Liver (tissue), 9 donors: ENCODE measurements around the gene DSCAML1. TPM values are rescaled to one million over a fixed set of nuclear protein-coding genes. Genes with fewer than 3 reads are reported as not detected.
"Not testable (repeated sequence)": the region's sequence is repeated elsewhere in the genome, so short reads cannot be mapped to it uniquely, and the experiment has no call there.

Source experiments
- DNase-seq: peaks from one replicate; pipeline ENCODE4 v3.0.0-alpha.2; 2017; ENCODE audit warnings: low spot score
- H3K27ac ChIP-seq, 2 donors: one replicate each; pipeline ENCODE4 v1.7.0; 2013; ENCODE audit warnings: inconsistent platforms in 2 of 2, low read length in 2 of 2, control low read depth in 1 of 2, low read depth in 1 of 2, mild to moderate bottlenecking in 1 of 2
- H3K27me3 ChIP-seq, 4 donors: one replicate each; pipeline versions ENCODE4 v1.6.1 to v1.7.0; 2013; ENCODE audit warnings: low read length in 3 of 4, inconsistent platforms in 1 of 4, mild to moderate bottlenecking in 1 of 4, moderate library complexity in 1 of 4; ENCODE audit not compliant: control insufficient read depth in 4 of 4, insufficient read depth in 4 of 4
- H3K36me3 ChIP-seq, 4 donors: one replicate each; pipeline versions ENCODE4 v1.6.1 to v1.7.0; 2013; ENCODE audit warnings: low read length in 3 of 4, mild to moderate bottlenecking in 3 of 4, low read depth in 1 of 4, moderate library complexity in 1 of 4; ENCODE audit not compliant: control insufficient read depth in 4 of 4, insufficient read depth in 3 of 4
- H3K4me1 ChIP-seq, 4 donors: one replicate each; pipeline versions ENCODE4 v1.6.1 to v1.7.0; 2013; ENCODE audit warnings: low read length in 3 of 4, mild to moderate bottlenecking in 3 of 4, moderate library complexity in 1 of 4; ENCODE audit not compliant: control insufficient read depth in 4 of 4, insufficient read depth in 4 of 4
- H3K4me3 ChIP-seq, 3 donors: one replicate each; pipeline versions ENCODE4 v1.6.1 to v1.7.0; 2013; ENCODE audit warnings: low read length in 3 of 3, control low read depth in 1 of 3, low read depth in 1 of 3, mild to moderate bottlenecking in 1 of 3
- H3K9ac ChIP-seq, 2 donors: one replicate each; pipeline ENCODE4 v1.7.0; 2013; ENCODE audit warnings: low read length in 2 of 2, mild to moderate bottlenecking in 2 of 2, moderate library complexity in 2 of 2, control low read depth in 1 of 2, low read depth in 1 of 2
- H3K9me3 ChIP-seq, 4 donors: one replicate each; pipeline versions ENCODE4 v1.6.1 to v1.7.0; 2013; ENCODE audit warnings: low read length in 3 of 4; ENCODE audit not compliant: control insufficient read depth in 4 of 4
- EGR1 ChIP-seq, 2 donors: IDR thresholded peaks; 2 replicates each; pipeline ENCODE4 v1.6.1; 2016 to 2018; ENCODE audit warnings: antibody characterized with exemption in 2 of 2, low read depth in 2 of 2
- HNF4G ChIP-seq: IDR thresholded peaks from 2 replicates; pipeline ENCODE4 v1.6.1; 2016; ENCODE audit warnings: antibody characterized with exemption
- NR2F2 ChIP-seq: IDR thresholded peaks from 2 replicates; pipeline ENCODE4 v1.6.1; 2016; ENCODE audit warnings: antibody characterized with exemption
- RAD21 ChIP-seq, 2 donors: IDR thresholded peaks; 2 replicates each; pipeline ENCODE4 v1.6.1; 2016; ENCODE audit warnings: antibody characterized with exemption in 2 of 2, mild to moderate bottlenecking in 2 of 2
- REST ChIP-seq: IDR thresholded peaks from 2 replicates; pipeline ENCODE4 v1.6.1; 2016; ENCODE audit warnings: antibody characterized with exemption, mild to moderate bottlenecking
- RXRA ChIP-seq, 2 donors: IDR thresholded peaks; 2 replicates each; pipeline ENCODE4 v1.6.1; 2017 to 2018; ENCODE audit warnings: antibody characterized with exemption in 2 of 2, mild to moderate bottlenecking in 1 of 2
- TAF1 ChIP-seq: conservative IDR thresholded peaks from 2 replicates; pipeline ENCODE4 v1.6.1; 2016; ENCODE audit warnings: antibody characterized with exemption, mild to moderate bottlenecking
- WGBS: extraction: QIAGEN DNeasy Blood & Tissue Kit; methylation state at CpG from one replicate; pipeline ENCODE4 v1.1.7; 2013; 5-methylcytosine and 5-hydroxymethylcytosine counted together
- polyA plus RNA-seq, 2 donors: library from polyadenylated mRNA; stranded (reverse) in 1 of 2; unstranded in 1 of 2; fragments of 200-250 nt in 1 of 2; fragments of >200 nt in 1 of 2; fragmentation: Nextera tagmentation in 1 of 2; extraction: Ambion mirVana in 1 of 2; gene quantifications; one replicate each; pipeline versions ENCODE4 v1.2.1 to v1.2.3, GENCODE V29; 2013 to 2015
- total RNA-seq, 2 donors: library from RNA; depleted of rRNA; stranded (reverse); fragments of >200 nt; gene quantifications; one replicate each; pipeline ENCODE4 v1.2.3, GENCODE V29; 2014
- TF ChIP-seq, protein P1 (sequence below): fragments of 150-350 bp; IDR thresholded peaks from 2 replicates; pipeline ENCODE4 v1.5.1; 2017; ENCODE audit warnings: improper control_type of control experiment, low read depth, low read length; ENCODE audit not compliant: missing input control
- TF ChIP-seq, protein P2 (sequence below): IDR thresholded peaks from 2 replicates; pipeline ENCODE4 v1.6.1; 2016; ENCODE audit warnings: antibody characterized with exemption
- TF ChIP-seq, protein P3 (sequence below): IDR thresholded peaks from 2 replicates; pipeline ENCODE4 v1.6.1; 2016; ENCODE audit warnings: antibody characterized with exemption
- donor health status: healthy.
- donor health status: healthy.
- donor health status: healthy.
- donor health status: healthy.
- donor health status: healthy.

Gene DSCAML1
- total and polyA plus RNA-seq, 4 donors: 0.07 to 0.42 (median 0.20) TPM

DNA sequence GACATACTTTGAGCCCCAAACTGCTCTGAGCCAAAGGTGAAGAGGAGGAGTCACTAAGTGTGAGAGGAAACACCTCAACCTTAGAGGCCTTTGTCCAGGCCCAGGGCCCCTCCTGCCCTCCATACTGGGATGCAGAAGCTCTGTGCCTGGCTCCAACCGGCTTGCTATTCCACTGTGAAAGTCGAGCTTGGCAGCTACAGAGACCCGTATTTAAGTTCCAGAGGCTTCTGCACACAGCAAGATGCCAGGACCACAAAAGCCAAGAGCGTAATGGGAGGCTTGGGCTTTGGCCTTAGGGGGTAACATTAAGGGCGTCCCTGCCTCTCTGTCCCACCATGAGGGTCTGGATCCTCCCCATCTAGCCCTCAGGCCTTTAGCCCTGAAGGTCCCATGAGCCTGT, 31.9 kb downstream of the DSCAML1 start:
- no peak overlapping the region for H3K27ac ChIP-seq
- TF ChIP-seq RAD21 (IDR thresholded peaks at IDR 0.05) (no peak), EGR1 (IDR thresholded peaks at IDR 0.05; ENCODE audit: low read depth in 2 of 2) (no peak)
- H3K4me3 ChIP-seq: no peak overlapping the region
- no peak for DNase-seq
- no peaks in the 10 kb centered on the region for H3K9me3 ChIP-seq
- H3K9ac ChIP-seq: no peak overlapping the region
- H3K36me3 ChIP-seq: no peaks in the 10 kb centered on the region
- no peaks in the 10 kb centered on the region for H3K4me1 ChIP-seq
- no peaks in the 10 kb centered on the region for H3K27me3 ChIP-seq
- WGBS: 85% methylated on average over 5 of the region's 5 CpGs

- 80% methylated on average over 5 of the region's 5 CpGs for WGBS
- H3K9me3 ChIP-seq: not testable (repeated sequence)
Measured at GRCh38 chr11:117763465-117763864, 33.6 kb downstream of the DSCAML1 start.

GRCh38 chr11:117761993-117762392, 35.0 kb downstream of the DSCAML1 start:
- Histone ChIP-seq H3K27me3 (no peaks in the 10 kb centered on the region), H3K4me3 (no peak overlapping the region), H3K27ac (no peak overlapping the region), H3K9me3 (no peaks in the 10 kb centered on the region), H3K4me1 (no peaks in the 10 kb centered on the region), H3K9ac (no peak overlapping the region), H3K36me3 (no peaks in the 10 kb centered on the region)
- TF ChIP-seq RXRA (IDR thresholded peaks at IDR 0.05) (no peak), REST (no peak), RAD21 (IDR thresholded peaks at IDR 0.05) (no peak), TAF1 (no peak), NR2F2 (no peak), EGR1 (IDR thresholded peaks at IDR 0.05; ENCODE audit: low read depth in 2 of 2) (no peak), HNF4G (no peak)
- TF ChIP-seq, protein P1, sequence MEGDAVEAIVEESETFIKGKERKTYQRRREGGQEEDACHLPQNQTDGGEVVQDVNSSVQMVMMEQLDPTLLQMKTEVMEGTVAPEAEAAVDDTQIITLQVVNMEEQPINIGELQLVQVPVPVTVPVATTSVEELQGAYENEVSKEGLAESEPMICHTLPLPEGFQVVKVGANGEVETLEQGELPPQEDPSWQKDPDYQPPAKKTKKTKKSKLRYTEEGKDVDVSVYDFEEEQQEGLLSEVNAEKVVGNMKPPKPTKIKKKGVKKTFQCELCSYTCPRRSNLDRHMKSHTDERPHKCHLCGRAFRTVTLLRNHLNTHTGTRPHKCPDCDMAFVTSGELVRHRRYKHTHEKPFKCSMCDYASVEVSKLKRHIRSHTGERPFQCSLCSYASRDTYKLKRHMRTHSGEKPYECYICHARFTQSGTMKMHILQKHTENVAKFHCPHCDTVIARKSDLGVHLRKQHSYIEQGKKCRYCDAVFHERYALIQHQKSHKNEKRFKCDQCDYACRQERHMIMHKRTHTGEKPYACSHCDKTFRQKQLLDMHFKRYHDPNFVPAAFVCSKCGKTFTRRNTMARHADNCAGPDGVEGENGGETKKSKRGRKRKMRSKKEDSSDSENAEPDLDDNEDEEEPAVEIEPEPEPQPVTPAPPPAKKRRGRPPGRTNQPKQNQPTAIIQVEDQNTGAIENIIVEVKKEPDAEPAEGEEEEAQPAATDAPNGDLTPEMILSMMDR: no peak
- TF ChIP-seq, protein P2, sequence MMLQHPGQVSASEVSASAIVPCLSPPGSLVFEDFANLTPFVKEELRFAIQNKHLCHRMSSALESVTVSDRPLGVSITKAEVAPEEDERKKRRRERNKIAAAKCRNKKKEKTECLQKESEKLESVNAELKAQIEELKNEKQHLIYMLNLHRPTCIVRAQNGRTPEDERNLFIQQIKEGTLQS: no peak
- TF ChIP-seq, protein P3, sequence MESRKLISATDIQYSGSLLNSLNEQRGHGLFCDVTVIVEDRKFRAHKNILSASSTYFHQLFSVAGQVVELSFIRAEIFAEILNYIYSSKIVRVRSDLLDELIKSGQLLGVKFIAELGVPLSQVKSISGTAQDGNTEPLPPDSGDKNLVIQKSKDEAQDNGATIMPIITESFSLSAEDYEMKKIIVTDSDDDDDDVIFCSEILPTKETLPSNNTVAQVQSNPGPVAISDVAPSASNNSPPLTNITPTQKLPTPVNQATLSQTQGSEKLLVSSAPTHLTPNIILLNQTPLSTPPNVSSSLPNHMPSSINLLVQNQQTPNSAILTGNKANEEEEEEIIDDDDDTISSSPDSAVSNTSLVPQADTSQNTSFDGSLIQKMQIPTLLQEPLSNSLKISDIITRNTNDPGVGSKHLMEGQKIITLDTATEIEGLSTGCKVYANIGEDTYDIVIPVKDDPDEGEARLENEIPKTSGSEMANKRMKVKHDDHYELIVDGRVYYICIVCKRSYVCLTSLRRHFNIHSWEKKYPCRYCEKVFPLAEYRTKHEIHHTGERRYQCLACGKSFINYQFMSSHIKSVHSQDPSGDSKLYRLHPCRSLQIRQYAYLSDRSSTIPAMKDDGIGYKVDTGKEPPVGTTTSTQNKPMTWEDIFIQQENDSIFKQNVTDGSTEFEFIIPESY: no peak
- no peak for DNase-seq
- WGBS: 72% methylated on average over 7 of the region's 7 CpGs

More at GRCh38 chr11:117763465-117763864, 33.6 kb downstream of the DSCAML1 start:
- H3K9ac ChIP-seq, H3K36me3 ChIP-seq, H3K27me3 ChIP-seq, H3K27ac ChIP-seq, DNase-seq, H3K4me3 ChIP-seq, H3K4me1 ChIP-seq: not testable (repeated sequence)
